KBM-7 (cell line): ENCODE results near the gene SPARCL1.
"Not testable (repeated sequence)": the region's sequence is repeated elsewhere in the genome, so short reads cannot be mapped to it uniquely, and the experiment has no call there.

Source experiments
- DNase-seq: peaks from one replicate; pipeline ENCODE4 v3.0.0-alpha.2; 2015
- in situ Hi-C: fragments of 300-500 bp; cut with MboI; formaldehyde crosslinking; loops from 2 replicates; pipeline ENCODE4 v1.14.3; 2020; ENCODE audit warnings: low sequenced_read_pairs, low pct_unique_long_range_greater_than_20kb, mixed read lengths

SPARCL1 gene

GRCh38 chr4:87469390-87469789 lies 59.8 kb downstream of the SPARCL1 start:
- no peak for DNase-seq
- in situ Hi-C loops: loop anchor here (25.0 kb wide), 1 partner anchor 182 kb away; no protein-coding TSS in a partner anchor

GRCh38 chr4:87465739-87466366 lies 63.3 kb downstream of the SPARCL1 start:
- peak; percentile 59 for DNase-seq
- in situ Hi-C loops: loop anchor here (25.0 kb wide), 1 partner anchor 179 kb away; no protein-coding TSS in a partner anchor

GRCh38 chr4:87462102-87462501 lies 67.1 kb downstream of the SPARCL1 start:
- in situ Hi-C loops: loop anchor here (25.0 kb wide), 1 partner anchor 175 kb away; no protein-coding TSS in a partner anchor
- DNase-seq: no peak

GRCh38 chr4:87461281-87461700 lies 67.9 kb downstream of the SPARCL1 start:
- in situ Hi-C loops: loop anchor here (25.0 kb wide), 1 partner anchor 174 kb away; no protein-coding TSS in a partner anchor
- no peak for DNase-seq

- in situ Hi-C loops: loop anchor here (25.0 kb wide), 1 partner anchor 172 kb away; no protein-coding TSS in a partner anchor
- DNase-seq: no peak
Observed at GRCh38 chr4:87458913-87459312, 70.3 kb downstream of the SPARCL1 start.

GRCh38 chr4:87451537-87451936 lies 77.6 kb downstream of the SPARCL1 start:
- DNase-seq: peak; percentile 14
- in situ Hi-C loops: loop anchor here (25.0 kb wide), 1 partner anchor 164 kb away; no protein-coding TSS in a partner anchor

- in situ Hi-C loops, DNase-seq: not testable (repeated sequence)
Observed at GRCh38 chr4:87446375-87446774, 82.8 kb downstream of the SPARCL1 start.

- no peak for DNase-seq
- in situ Hi-C loops: no loop called here
Observed at GRCh38 chr4:87445964-87446363, 83.2 kb downstream of the SPARCL1 start.

GRCh38 chr4:87444741-87445140 lies 84.4 kb downstream of the SPARCL1 start:
- in situ Hi-C loops: no loop called here
- no peak for DNase-seq

- DNase-seq: no peak
- in situ Hi-C loops: no loop called here
Observed at GRCh38 chr4:87442889-87443288, 86.3 kb downstream of the SPARCL1 start.

- DNase-seq: no peak
- in situ Hi-C loops: no loop called here
Observed at GRCh38 chr4:87433342-87433741, 95.8 kb downstream of the SPARCL1 start.

- no peak for DNase-seq
- in situ Hi-C loops: no loop called here
Observed at GRCh38 chr4:87430038-87430437, 99.1 kb downstream of the SPARCL1 start.

GRCh38 chr4:87428979-87429378 lies 100.2 kb downstream of the SPARCL1 start:
- in situ Hi-C loops: no loop called here
- no peak for DNase-seq

- in situ Hi-C loops: no loop called here
- no peak for DNase-seq
Observed at GRCh38 chr4:87427518-87427868, 101.7 kb downstream of the SPARCL1 start.

GRCh38 chr4:87426865-87427517 lies 102.2 kb downstream of the SPARCL1 start:
- in situ Hi-C loops: no loop called here
- DNase-seq: no peak

- no peak for DNase-seq
- in situ Hi-C loops: no loop called here
Observed at GRCh38 chr4:87425711-87426110, 103.5 kb downstream of the SPARCL1 start.

GRCh38 chr4:87424099-87424543 lies 105.1 kb downstream of the SPARCL1 start:
- DNase-seq, in situ Hi-C loops: not testable (repeated sequence)
